Loucy (cell line): ENCODE results near the gene MFAP2.

Experiments used
- H2AFZ ChIP-seq: fragments of 200-600 bp; sonication (generic); 2 replicates; pipeline ENCODE4 v1.6.0; 2016; ENCODE audit warnings: antibody characterized with exemption, mild to moderate bottlenecking, low read length, moderate library complexity
- H3F3A ChIP-seq: fragments of 200-600 bp; 2 replicates; pipeline ENCODE4 v1.6.0; 2016; ENCODE audit warnings: antibody characterized with exemption, low read depth, mild to moderate bottlenecking
- H3K27me3 ChIP-seq: fragments of 200-600 bp; sonication (generic); 2 replicates; pipeline ENCODE4 v1.6.1; 2014; ENCODE audit warnings: low read length, mild to moderate bottlenecking; ENCODE audit not compliant: insufficient read depth, poor library complexity, severe bottlenecking
- H3K36me3 ChIP-seq: fragments of 200-600 bp; sonication (generic); 2 replicates; pipeline ENCODE4 v1.6.1; 2016; ENCODE audit warnings: low read length; ENCODE audit not compliant: insufficient read depth
- H3K4me1 ChIP-seq: fragments of 200-600 bp; sonication (generic); 2 replicates; pipeline ENCODE4 v1.5.1; 2014; ENCODE audit warnings: low read length, mild to moderate bottlenecking; ENCODE audit not compliant: insufficient read depth, poor library complexity, severe bottlenecking
- H3K4me2 ChIP-seq: fragments of 200-600 bp; sonication (generic); 2 replicates; pipeline ENCODE4 v1.6.0; 2014; ENCODE audit warnings: antibody characterized with exemption, low read length, low read depth, mild to moderate bottlenecking; ENCODE audit not compliant: poor library complexity, severe bottlenecking
- H3K4me3 ChIP-seq: fragments of 200-600 bp; sonication (generic); 2 replicates; pipeline ENCODE4 v1.5.1; 2014; ENCODE audit warnings: low read length, mild to moderate bottlenecking, mixed read lengths; ENCODE audit not compliant: poor library complexity, severe bottlenecking
- H3K79me2 ChIP-seq: fragments of 200-600 bp; sonication (generic); 2 replicates; pipeline ENCODE4 v1.6.1; 2014; ENCODE audit warnings: low read length; ENCODE audit not compliant: insufficient read depth
- H3K9ac ChIP-seq: fragments of 200-600 bp; sonication (generic); 2 replicates; pipeline ENCODE4 v1.6.0; 2014; ENCODE audit warnings: mild to moderate bottlenecking, low read depth, low read length, moderate library complexity; ENCODE audit not compliant: poor library complexity, severe bottlenecking
- H3K9me2 ChIP-seq: fragments of 200-600 bp; sonication (generic); replicated peaks from 2 replicates; pipeline ENCODE4 v1.6.1; 2016; ENCODE audit warnings: low read depth, low read length, mixed read lengths
- H3K9me3 ChIP-seq: fragments of 200-600 bp; sonication (generic); 2 replicates; pipeline ENCODE4 v1.6.1; 2014; ENCODE audit warnings: mild to moderate bottlenecking, antibody characterized with exemption, low read length, low read depth; ENCODE audit not compliant: insufficient read depth
- H4K20me1 ChIP-seq: fragments of 200-600 bp; sonication (generic); 2 replicates; pipeline ENCODE4 v1.6.0; 2014; ENCODE audit warnings: antibody characterized with exemption, low read length, mild to moderate bottlenecking; ENCODE audit not compliant: insufficient read depth, poor library complexity, severe bottlenecking
- EZH2phosphoT487 ChIP-seq: fragments of 200-600 bp; IDR thresholded peaks from 2 replicates; pipeline ENCODE4 v1.6.1; 2018; ENCODE audit warnings: antibody characterized with exemption, mild to moderate bottlenecking, moderate library complexity, borderline replicate concordance
- TF ChIP-seq, protein P1 (sequence below): fragments of 200-600 bp; sonication (generic); conservative IDR thresholded peaks from 2 replicates; pipeline ENCODE4 v1.5.1; 2014; ENCODE audit warnings: mild to moderate bottlenecking, antibody characterized with exemption, low read length

Gene MFAP2

DNA sequence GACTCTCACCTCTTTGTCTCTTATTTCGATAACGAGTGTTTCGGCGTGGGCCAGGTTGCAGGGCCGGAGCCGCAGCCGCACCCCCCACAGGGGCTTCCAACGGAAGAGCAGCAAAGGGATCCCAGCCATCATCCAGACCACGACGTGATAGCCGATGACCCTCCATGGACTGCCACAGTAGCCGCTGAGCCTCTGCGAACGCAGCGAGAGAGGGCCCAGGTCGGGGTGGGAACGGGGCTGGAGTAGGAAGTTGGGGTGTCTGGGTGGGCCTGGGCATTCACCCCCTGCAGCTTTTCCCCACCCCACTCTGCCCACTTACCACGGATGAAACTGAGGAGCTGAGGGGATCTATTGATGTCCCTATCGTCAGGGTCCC lies 24.9 kb upstream of the MFAP2 start:
- Histone ChIP-seq H3K9me2 (no peaks in the 10 kb centered on the region), H3K27me3 (no peaks in the 10 kb centered on the region), H2AFZ (no peak overlapping the region), H3K4me1 (peaks cover 15% of the 10 kb centered on the region), H3F3A (no peaks in the 10 kb centered on the region), H3K4me2 (no peak overlapping the region), H3K9me3 (no peaks in the 10 kb centered on the region), H3K79me2 (peaks cover 27% of the 10 kb centered on the region), H4K20me1 (peaks cover 12% of the 10 kb centered on the region), H3K9ac (no peak overlapping the region), H3K4me3 (no peak overlapping the region), H3K36me3 (peaks cover 33% of the 10 kb centered on the region; the same call in 1 of the 2 replicates)
- TF ChIP-seq EZH2phosphoT487, result no peak
- TF ChIP-seq, protein P1, sequence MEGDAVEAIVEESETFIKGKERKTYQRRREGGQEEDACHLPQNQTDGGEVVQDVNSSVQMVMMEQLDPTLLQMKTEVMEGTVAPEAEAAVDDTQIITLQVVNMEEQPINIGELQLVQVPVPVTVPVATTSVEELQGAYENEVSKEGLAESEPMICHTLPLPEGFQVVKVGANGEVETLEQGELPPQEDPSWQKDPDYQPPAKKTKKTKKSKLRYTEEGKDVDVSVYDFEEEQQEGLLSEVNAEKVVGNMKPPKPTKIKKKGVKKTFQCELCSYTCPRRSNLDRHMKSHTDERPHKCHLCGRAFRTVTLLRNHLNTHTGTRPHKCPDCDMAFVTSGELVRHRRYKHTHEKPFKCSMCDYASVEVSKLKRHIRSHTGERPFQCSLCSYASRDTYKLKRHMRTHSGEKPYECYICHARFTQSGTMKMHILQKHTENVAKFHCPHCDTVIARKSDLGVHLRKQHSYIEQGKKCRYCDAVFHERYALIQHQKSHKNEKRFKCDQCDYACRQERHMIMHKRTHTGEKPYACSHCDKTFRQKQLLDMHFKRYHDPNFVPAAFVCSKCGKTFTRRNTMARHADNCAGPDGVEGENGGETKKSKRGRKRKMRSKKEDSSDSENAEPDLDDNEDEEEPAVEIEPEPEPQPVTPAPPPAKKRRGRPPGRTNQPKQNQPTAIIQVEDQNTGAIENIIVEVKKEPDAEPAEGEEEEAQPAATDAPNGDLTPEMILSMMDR, result no peak

DNA sequence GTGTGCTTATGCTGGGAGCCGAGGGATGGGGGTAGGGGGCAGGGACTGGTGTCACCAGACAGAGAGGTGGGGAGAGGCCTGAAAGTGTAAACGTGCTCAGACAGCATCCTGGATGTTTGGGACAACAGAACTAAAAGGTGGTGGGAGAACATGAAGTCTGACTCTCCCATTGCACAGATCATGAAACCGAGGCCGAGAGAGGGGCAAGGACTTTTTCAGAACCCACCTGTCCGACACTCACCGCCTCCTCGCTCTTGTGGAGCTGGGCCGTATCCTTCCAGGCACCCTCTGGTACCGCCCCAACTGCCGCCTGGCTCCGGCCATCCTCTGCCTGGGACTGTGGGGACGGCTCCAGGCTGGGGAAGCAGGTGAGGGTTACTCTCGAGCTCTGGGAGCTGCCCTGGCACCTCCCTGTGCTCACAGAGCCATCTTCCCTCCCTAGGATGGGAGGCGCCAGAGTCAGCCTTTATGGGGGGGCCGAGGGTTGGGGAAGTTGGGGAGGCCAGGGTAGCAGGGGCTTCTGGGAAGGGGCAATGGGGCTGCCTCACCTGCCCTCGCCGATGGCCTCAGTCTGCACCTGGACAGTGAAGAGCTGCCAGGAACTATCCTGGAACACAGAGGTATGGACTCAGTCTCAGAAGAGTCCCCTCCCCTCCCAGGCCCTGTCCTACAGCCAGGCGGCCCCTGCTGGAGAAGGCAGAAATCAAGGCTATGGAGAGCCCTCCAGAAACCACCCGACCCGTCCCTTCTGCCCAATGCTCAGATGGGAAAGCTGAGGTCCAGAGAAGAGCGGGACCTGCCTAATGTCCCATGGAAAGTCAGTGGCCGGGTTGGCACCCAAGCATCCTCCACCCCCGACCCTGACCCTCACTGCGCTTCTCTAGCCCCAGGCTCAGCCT lies 24.3 kb upstream of the MFAP2 start:
- H3K27me3 ChIP-seq, result no peaks in the 10 kb centered on the region
- H3K4me2 ChIP-seq, result no peak overlapping the region
- H3K4me3 ChIP-seq, result no peak overlapping the region
- H3K4me1 ChIP-seq, result peaks cover 8% of the 10 kb centered on the region
- no peak overlapping the region for H3K9ac ChIP-seq
- H4K20me1 ChIP-seq, result peaks cover 8% of the 10 kb centered on the region
- H3K36me3 ChIP-seq, result peaks cover 33% of the 10 kb centered on the region; the same call in 1 of the 2 replicates
- H3K9me3 ChIP-seq, result no peaks in the 10 kb centered on the region
- H3K79me2 ChIP-seq, result peaks cover 20% of the 10 kb centered on the region
- H2AFZ ChIP-seq, result no peak overlapping the region
- TF ChIP-seq, protein P1, result no peak
- no peak for TF ChIP-seq EZH2phosphoT487
- no peaks in the 10 kb centered on the region for H3F3A ChIP-seq
- H3K9me2 ChIP-seq, result no peaks in the 10 kb centered on the region

DNA sequence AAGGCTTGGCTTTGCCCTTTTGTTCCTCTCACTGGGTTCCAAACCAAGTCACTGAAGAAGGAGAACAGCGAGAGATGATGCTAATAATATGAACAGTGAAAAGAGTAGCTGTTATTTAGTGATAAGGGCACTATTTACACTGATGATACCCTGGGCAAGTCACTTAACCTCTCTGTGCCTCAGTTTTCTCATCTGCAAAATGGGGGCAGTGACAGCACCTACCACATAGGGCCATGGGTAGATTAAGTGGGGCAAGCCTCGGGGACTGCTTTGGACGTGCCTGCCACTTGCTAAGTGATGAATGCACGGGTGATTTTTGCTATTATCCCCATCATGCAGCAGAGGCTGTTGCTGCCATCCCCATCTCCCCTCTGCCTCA lies 22.1 kb upstream of the MFAP2 start:
- Histone ChIP-seq H3K9me2 (no peaks in the 10 kb centered on the region), H4K20me1 (peaks cover 4% of the 10 kb centered on the region), H3K9me3 (no peaks in the 10 kb centered on the region), H3K4me1 (no peaks in the 10 kb centered on the region), H3K9ac (no peak overlapping the region), H3K4me2 (no peak overlapping the region), H3K36me3 (peaks cover 38% of the 10 kb centered on the region; the same call in 1 of the 2 replicates), H3F3A (no peaks in the 10 kb centered on the region), H3K4me3 (no peak overlapping the region), H3K79me2 (no peaks in the 10 kb centered on the region), H3K27me3 (no peaks in the 10 kb centered on the region), H2AFZ (no peak overlapping the region)
- TF ChIP-seq, protein P1, result no peak
- TF ChIP-seq EZH2phosphoT487, result no peak
